Measurements from ENCODE around the gene MORN1. TPM values are rescaled to one million over a fixed set of nuclear protein-coding genes. Genes with fewer than 3 reads are reported as not detected.

MORN1 gene
- total and polyA plus RNA-seq, 2 experiments from 2014 or later, result 4.8 to 11.1 TPM

DNA sequence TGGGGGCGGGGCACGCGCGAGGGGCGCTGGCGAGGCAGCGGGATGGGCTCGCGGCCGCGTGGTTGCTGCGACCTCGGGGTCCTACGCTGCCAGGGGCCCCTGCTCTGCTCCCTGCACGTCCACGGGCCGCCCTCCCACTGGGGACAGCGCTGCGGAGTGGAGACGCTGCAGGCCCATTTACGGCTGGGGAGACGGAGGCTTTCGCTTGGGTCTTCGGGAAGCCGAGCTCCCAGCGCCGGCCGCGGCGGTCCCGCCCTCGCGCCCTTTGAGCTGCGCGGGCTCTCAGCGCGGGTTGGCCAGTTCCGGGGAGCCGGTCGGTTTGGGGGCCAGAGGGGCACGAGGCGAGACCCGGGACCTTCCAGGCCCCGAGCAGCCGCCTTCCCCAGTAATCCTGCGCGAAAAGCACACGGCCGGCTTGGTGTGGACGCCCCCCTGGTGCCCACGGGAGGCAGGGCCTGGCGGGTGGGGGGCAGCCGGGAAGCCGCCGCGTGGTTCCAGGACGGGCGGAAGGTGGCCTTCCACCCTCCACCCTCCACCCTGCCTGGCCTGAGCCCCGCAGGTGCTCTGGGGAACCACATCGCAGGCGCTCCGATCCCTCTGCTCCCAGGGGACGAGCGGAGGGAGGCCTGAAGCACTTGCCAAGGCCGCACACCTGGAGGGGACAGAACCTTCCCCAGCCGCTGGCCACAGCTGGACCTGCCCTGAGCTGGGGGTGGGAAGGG lies 21.6 kb upstream of the MORN1 start:
- DNase-seq (ENCODE audit: low spot score) (no peak), ATAC-seq (peak; percentile 34)
- Mint-ChIP-seq H3K36me3 (ENCODE audit: low read depth) (peaks cover 8% of the 10 kb centered on the region; the same call in 1 of the 3 replicates), H3K4me1 (peaks cover 16% of the 10 kb centered on the region), H3K27me3 (ENCODE audit: insufficient read depth, low read depth, poor library complexity) (peaks cover 24% of the 10 kb centered on the region), H3K4me3 (peak overlapping the region; percentile 76; the same call in 2 of the 3 replicates), H3K9me3 (no peaks in the 10 kb centered on the region), H3K27ac (no peak overlapping the region)
- peaks cover 7% of the 10 kb centered on the region; the same call in 1 of the 2 replicates for H3K4me1 ChIP-seq (ENCODE audit: insufficient read depth)
- no peak overlapping the region for H3K27ac ChIP-seq (ENCODE audit: low read depth)
- H2AFZ ChIP-seq, result peak overlapping the region; percentile 72; the same call in 1 of the 2 replicates
- no peaks in the 10 kb centered on the region for H4K20me1 ChIP-seq (replicated peaks; ENCODE audit: insufficient read depth)
- H3K4me2 ChIP-seq, result peak overlapping the region; percentile 83
- H3K4me3 ChIP-seq, result peak overlapping the region; percentile 83
- H3K9me2 ChIP-seq (ENCODE audit: insufficient read depth), result no peaks in the 10 kb centered on the region
- H3K79me2 ChIP-seq (replicated peaks; ENCODE audit: insufficient read depth), result no peaks in the 10 kb centered on the region
- peak; percentile 81 for TF ChIP-seq POLR2AphosphoS5 (IDR thresholded peaks at IDR 0.05; ENCODE audit: low read depth)
- no peak for TF ChIP-seq EZH2 (IDR thresholded peaks at IDR 0.05; ENCODE audit: low read depth, unreplicated experiment)
- H3K36me3 ChIP-seq (ENCODE audit: insufficient read depth), result no peaks in the 10 kb centered on the region
- H3F3A ChIP-seq (replicated peaks; ENCODE audit: low read depth), result peaks cover 4% of the 10 kb centered on the region; the same call in 1 of the 2 replicates
- no peaks in the 10 kb centered on the region for H3K27me3 ChIP-seq (ENCODE audit: insufficient read depth)

DNA sequence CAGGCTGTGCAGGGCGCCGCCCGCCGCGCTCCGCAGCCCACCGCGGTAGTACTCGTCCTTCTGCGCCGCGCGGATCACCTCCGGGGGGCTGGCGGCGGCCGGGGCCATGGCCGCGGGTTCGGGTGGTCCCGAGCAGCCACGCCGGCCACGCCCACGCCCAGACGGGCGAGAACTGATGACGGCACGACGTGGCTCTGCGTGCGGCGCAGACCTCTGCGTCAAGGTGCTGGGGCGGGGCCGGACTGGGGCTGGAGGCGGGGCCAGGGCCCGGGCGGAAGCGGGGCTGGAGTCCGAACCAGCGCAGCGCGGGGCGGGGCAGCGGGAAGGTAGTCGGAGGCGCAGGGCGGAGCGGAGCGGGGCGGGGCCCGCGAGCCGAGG lies 21.0 kb upstream of the MORN1 start, which contains the start of gene PEX10:
Gene PEX10, minus strand, starts transcription at position 170 of the 378 bp plus-strand sequence. Its CDS starts 62 bp downstream, at position 108.
- no peaks in the 10 kb centered on the region for H3K79me2 ChIP-seq (replicated peaks; ENCODE audit: insufficient read depth)
- no peaks in the 10 kb centered on the region for H3K9me3 Mint-ChIP-seq
- H2AFZ ChIP-seq, result peak within 1 kb of the TSS; percentile 72
- H3K27ac ChIP-seq (ENCODE audit: low read depth), result no peak within 1 kb of the TSS
- H3K4me1 ChIP-seq (ENCODE audit: insufficient read depth), result peaks cover 7% of the 10 kb centered on the region; the same call in 1 of the 2 replicates
- H3K4me1 Mint-ChIP-seq, result peaks cover 16% of the 10 kb centered on the region
- H3K27ac Mint-ChIP-seq, result peak within 1 kb of the TSS; percentile 82
- H3K9me2 ChIP-seq (ENCODE audit: insufficient read depth), result no peaks in the 10 kb centered on the region
- H3K4me3 ChIP-seq, result peak within 1 kb of the TSS; percentile 83
- H3K36me3 Mint-ChIP-seq (ENCODE audit: low read depth), result peaks cover 12% of the 10 kb centered on the region; the same call in 2 of the 3 replicates
- H3K27me3 ChIP-seq (ENCODE audit: insufficient read depth), result no peaks in the 10 kb centered on the region
- peak within 1 kb of the TSS; percentile 87 for H3K4me3 Mint-ChIP-seq
- ATAC-seq, result peak; percentile 74
- H3K27me3 Mint-ChIP-seq (ENCODE audit: insufficient read depth, low read depth, poor library complexity), result peaks cover 27% of the 10 kb centered on the region
- peaks cover 4% of the 10 kb centered on the region; the same call in 1 of the 2 replicates for H3F3A ChIP-seq (replicated peaks; ENCODE audit: low read depth)
- no peaks in the 10 kb centered on the region for H3K36me3 ChIP-seq (ENCODE audit: insufficient read depth)
- peak; percentile 98 for DNase-seq (ENCODE audit: low spot score)
- peak within 1 kb of the TSS; percentile 92 for H3K4me2 ChIP-seq
- H4K20me1 ChIP-seq (replicated peaks; ENCODE audit: insufficient read depth), result no peaks in the 10 kb centered on the region
- no peak for TF ChIP-seq ZNF114 (CRISPR knock-in tag; IDR thresholded peaks at IDR 0.05)
- no peak for TF ChIP-seq JUNB (IDR thresholded peaks at IDR 0.05; ENCODE audit: unreplicated experiment)
- TF ChIP-seq, protein P1, sequence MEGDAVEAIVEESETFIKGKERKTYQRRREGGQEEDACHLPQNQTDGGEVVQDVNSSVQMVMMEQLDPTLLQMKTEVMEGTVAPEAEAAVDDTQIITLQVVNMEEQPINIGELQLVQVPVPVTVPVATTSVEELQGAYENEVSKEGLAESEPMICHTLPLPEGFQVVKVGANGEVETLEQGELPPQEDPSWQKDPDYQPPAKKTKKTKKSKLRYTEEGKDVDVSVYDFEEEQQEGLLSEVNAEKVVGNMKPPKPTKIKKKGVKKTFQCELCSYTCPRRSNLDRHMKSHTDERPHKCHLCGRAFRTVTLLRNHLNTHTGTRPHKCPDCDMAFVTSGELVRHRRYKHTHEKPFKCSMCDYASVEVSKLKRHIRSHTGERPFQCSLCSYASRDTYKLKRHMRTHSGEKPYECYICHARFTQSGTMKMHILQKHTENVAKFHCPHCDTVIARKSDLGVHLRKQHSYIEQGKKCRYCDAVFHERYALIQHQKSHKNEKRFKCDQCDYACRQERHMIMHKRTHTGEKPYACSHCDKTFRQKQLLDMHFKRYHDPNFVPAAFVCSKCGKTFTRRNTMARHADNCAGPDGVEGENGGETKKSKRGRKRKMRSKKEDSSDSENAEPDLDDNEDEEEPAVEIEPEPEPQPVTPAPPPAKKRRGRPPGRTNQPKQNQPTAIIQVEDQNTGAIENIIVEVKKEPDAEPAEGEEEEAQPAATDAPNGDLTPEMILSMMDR (conservative IDR thresholded peaks at IDR 0.05; ENCODE audit: low read depth in 2 of 2), result no peak
- TF ChIP-seq NANOG (IDR thresholded peaks at IDR 0.05; ENCODE audit: borderline replicate concordance), result no peak
- peak; percentile 53; the same call in 1 of the 2 replicates for TF ChIP-seq POLR2AphosphoS5 (IDR thresholded peaks at IDR 0.05; ENCODE audit: low read depth)
- TF ChIP-seq, protein P2, sequence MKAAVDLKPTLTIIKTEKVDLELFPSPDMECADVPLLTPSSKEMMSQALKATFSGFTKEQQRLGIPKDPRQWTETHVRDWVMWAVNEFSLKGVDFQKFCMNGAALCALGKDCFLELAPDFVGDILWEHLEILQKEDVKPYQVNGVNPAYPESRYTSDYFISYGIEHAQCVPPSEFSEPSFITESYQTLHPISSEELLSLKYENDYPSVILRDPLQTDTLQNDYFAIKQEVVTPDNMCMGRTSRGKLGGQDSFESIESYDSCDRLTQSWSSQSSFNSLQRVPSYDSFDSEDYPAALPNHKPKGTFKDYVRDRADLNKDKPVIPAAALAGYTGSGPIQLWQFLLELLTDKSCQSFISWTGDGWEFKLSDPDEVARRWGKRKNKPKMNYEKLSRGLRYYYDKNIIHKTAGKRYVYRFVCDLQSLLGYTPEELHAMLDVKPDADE (IDR thresholded peaks at IDR 0.05), result 0 out of 2 replicates have a peak, but pooled peaks have one; percentile 27
- no peak for TF ChIP-seq EZH2 (IDR thresholded peaks at IDR 0.05; ENCODE audit: low read depth, unreplicated experiment)
- no peak for TF ChIP-seq ZNF331 (CRISPR knock-in tag; IDR thresholded peaks at IDR 0.05; ENCODE audit: low read depth)
- TF ChIP-seq, protein P3, sequence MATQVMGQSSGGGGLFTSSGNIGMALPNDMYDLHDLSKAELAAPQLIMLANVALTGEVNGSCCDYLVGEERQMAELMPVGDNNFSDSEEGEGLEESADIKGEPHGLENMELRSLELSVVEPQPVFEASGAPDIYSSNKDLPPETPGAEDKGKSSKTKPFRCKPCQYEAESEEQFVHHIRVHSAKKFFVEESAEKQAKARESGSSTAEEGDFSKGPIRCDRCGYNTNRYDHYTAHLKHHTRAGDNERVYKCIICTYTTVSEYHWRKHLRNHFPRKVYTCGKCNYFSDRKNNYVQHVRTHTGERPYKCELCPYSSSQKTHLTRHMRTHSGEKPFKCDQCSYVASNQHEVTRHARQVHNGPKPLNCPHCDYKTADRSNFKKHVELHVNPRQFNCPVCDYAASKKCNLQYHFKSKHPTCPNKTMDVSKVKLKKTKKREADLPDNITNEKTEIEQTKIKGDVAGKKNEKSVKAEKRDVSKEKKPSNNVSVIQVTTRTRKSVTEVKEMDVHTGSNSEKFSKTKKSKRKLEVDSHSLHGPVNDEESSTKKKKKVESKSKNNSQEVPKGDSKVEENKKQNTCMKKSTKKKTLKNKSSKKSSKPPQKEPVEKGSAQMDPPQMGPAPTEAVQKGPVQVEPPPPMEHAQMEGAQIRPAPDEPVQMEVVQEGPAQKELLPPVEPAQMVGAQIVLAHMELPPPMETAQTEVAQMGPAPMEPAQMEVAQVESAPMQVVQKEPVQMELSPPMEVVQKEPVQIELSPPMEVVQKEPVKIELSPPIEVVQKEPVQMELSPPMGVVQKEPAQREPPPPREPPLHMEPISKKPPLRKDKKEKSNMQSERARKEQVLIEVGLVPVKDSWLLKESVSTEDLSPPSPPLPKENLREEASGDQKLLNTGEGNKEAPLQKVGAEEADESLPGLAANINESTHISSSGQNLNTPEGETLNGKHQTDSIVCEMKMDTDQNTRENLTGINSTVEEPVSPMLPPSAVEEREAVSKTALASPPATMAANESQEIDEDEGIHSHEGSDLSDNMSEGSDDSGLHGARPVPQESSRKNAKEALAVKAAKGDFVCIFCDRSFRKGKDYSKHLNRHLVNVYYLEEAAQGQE (IDR thresholded peaks at IDR 0.05; ENCODE audit: unreplicated experiment), result no peak
- TF ChIP-seq EZH2phosphoT487 (IDR thresholded peaks at IDR 0.05; ENCODE audit: unreplicated experiment), result no peak

All from GM23338 (cell line).